ENCODE results near the gene THTPA.

Gene THTPA

GRCh38 chr14:23551266-23552028 is 4.6 kb upstream of the THTPA start, which contains the start of gene ZFHX2:
TSS of gene ZFHX2 (minus strand) at chr14:23551765. CDS start at chr14:23535325, 16,440 bp downstream.
- Histone ChIP-seq H3K4me2 (ENCODE audit: insufficient read depth, low read length, poor library complexity, severe bottlenecking) (peak within 1 kb of the TSS; percentile 82), H3K79me1 (ENCODE audit: low read depth, low read length) (peaks cover 5% of the 10 kb centered on the region), H4K91ac (ENCODE audit: low read depth, low read length, poor library complexity) (no peak within 1 kb of the TSS), H2AK5ac (ENCODE audit: low read depth, low read length) (peak within 1 kb of the TSS; percentile 34), H4K8ac (ENCODE audit: low read depth, low read length) (no peak within 1 kb of the TSS), H3K4me1 (ENCODE audit: control insufficient read depth in 2 of 2, insufficient read depth in 1 of 2, low read depth in 1 of 2, low read length in 2 of 2) (peaks cover 20 to 22% of the 10 kb centered on the region in 2 donors), H2BK15ac (ENCODE audit: low read length) (peak within 1 kb of the TSS; percentile 50), H2BK5ac (ENCODE audit: low read length) (no peak within 1 kb of the TSS), H3K27me3 (ENCODE audit: control insufficient read depth in 3 of 3, insufficient read depth in 3 of 3, low read depth in 1 of 3, low read length in 3 of 3) (no peaks in the 10 kb centered on the region), H3K18ac (ENCODE audit: low read length) (peak within 1 kb of the TSS; percentile 92), H2BK12ac (ENCODE audit: low read length) (no peak within 1 kb of the TSS), H3K4me3 (ENCODE audit: low read length in 2 of 2) (peak within 1 kb of the TSS; percentile 72 to 85), H3K9me3 (replicated peaks in 1 of 2; ENCODE audit: control insufficient read depth in 2 of 2, insufficient read depth in 1 of 2, low read depth in 1 of 2, low read length in 2 of 2) (no peaks in the 10 kb centered on the region), H3K9ac (ENCODE audit: low read depth, low read length, poor library complexity) (peak within 1 kb of the TSS; percentile 91), H2BK120ac (ENCODE audit: low read depth, low read length) (no peak within 1 kb of the TSS), H3K14ac (ENCODE audit: low read length) (peak within 1 kb of the TSS; percentile 31), H3K27ac (replicated peaks; ENCODE audit: low read length) (peak within 1 kb of the TSS; percentile 80), H2AFZ (ENCODE audit: low read length) (peak within 1 kb of the TSS; percentile 84), H3K4ac (ENCODE audit: low read length) (peak within 1 kb of the TSS; percentile 30), H3K23ac (ENCODE audit: low read depth, low read length, poor library complexity) (peak within 1 kb of the TSS; percentile 66), H3K36me3 (replicated peaks in 1 of 2; ENCODE audit: control insufficient read depth in 2 of 2, insufficient read depth in 2 of 2, low read length in 2 of 2) (no peaks in the 10 kb centered on the region)
- WGBS, 2 donors (ENCODE audit: extremely low coverage in 2 of 2, insufficient read length in 2 of 2, insufficient replicate concordance in 1 of 2) = no CpG with 5 or more reads among the region's 49 CpGs
- DNase-seq (ENCODE audit: low spot score) = peak; percentile 87

- H2AK5ac ChIP-seq (ENCODE audit: low read depth, low read length) = peak overlapping the region; percentile 27
- H3K79me1 ChIP-seq (ENCODE audit: low read depth, low read length) = no peaks in the 10 kb centered on the region
- H3K9ac ChIP-seq (ENCODE audit: low read depth, low read length, poor library complexity) = no peak overlapping the region
- no peak overlapping the region for H3K14ac ChIP-seq (ENCODE audit: low read length)
- H3K4me1 ChIP-seq (ENCODE audit: control insufficient read depth in 2 of 2, insufficient read depth in 1 of 2, low read depth in 1 of 2, low read length in 2 of 2) = peaks cover 9 to 13% of the 10 kb centered on the region in 2 donors
- peaks cover 14 to 18% of the 10 kb centered on the region in 2 donors for H3K36me3 ChIP-seq (replicated peaks in 1 of 2; ENCODE audit: control insufficient read depth in 2 of 2, insufficient read depth in 2 of 2, low read length in 2 of 2)
- peak overlapping the region; percentile 69 for H3K4me2 ChIP-seq (ENCODE audit: insufficient read depth, low read length, poor library complexity, severe bottlenecking)
- H3K4me3 ChIP-seq (ENCODE audit: low read length in 2 of 2) = peak overlapping the region; percentile 92 to 94
- no peak overlapping the region for H3K4ac ChIP-seq (ENCODE audit: low read length)
- H3K23ac ChIP-seq (ENCODE audit: low read depth, low read length, poor library complexity) = peak overlapping the region; percentile 86
- no peak overlapping the region for H3K18ac ChIP-seq (ENCODE audit: low read length)
- H2BK15ac ChIP-seq (ENCODE audit: low read length) = peak overlapping the region; percentile 56
- H3K27ac ChIP-seq (replicated peaks; ENCODE audit: low read length) = no peak overlapping the region
- DNase-seq (ENCODE audit: low spot score) = no peak
- no peaks in the 10 kb centered on the region for H3K9me3 ChIP-seq (replicated peaks in 1 of 2; ENCODE audit: control insufficient read depth in 2 of 2, insufficient read depth in 1 of 2, low read depth in 1 of 2, low read length in 2 of 2)
- no peak overlapping the region for H4K8ac ChIP-seq (ENCODE audit: low read depth, low read length)
- no peak overlapping the region for H2BK120ac ChIP-seq (ENCODE audit: low read depth, low read length)
- H2BK5ac ChIP-seq (ENCODE audit: low read length) = peak overlapping the region; percentile 30
- no peak overlapping the region for H2BK12ac ChIP-seq (ENCODE audit: low read length)
- WGBS, 2 donors (ENCODE audit: extremely low coverage in 2 of 2, insufficient read length in 2 of 2, insufficient replicate concordance in 1 of 2) = no CpG with 5 or more reads among the region's 14 CpGs
- no peaks in the 10 kb centered on the region for H3K27me3 ChIP-seq (ENCODE audit: control insufficient read depth in 3 of 3, insufficient read depth in 3 of 3, low read depth in 1 of 3, low read length in 3 of 3)
- H2AFZ ChIP-seq (ENCODE audit: low read length) = peak overlapping the region; percentile 100
- no peak overlapping the region for H4K91ac ChIP-seq (ENCODE audit: low read depth, low read length, poor library complexity)
Measured at GRCh38 chr14:23555533-23555881, 564 bp upstream of the THTPA start.

- peaks cover 9 to 12% of the 10 kb centered on the region in 2 donors for H3K4me1 ChIP-seq (ENCODE audit: control insufficient read depth in 2 of 2, insufficient read depth in 1 of 2, low read depth in 1 of 2, low read length in 2 of 2)
- H2BK5ac ChIP-seq (ENCODE audit: low read length) = peak overlapping the region; percentile 30
- no CpG with 5 or more reads among the region's 17 CpGs for WGBS, 2 donors (ENCODE audit: extremely low coverage in 2 of 2, insufficient read length in 2 of 2, insufficient replicate concordance in 1 of 2)
- no peak overlapping the region for H2BK15ac ChIP-seq (ENCODE audit: low read length)
- H3K4ac ChIP-seq (ENCODE audit: low read length) = no peak overlapping the region
- no peak overlapping the region for H4K8ac ChIP-seq (ENCODE audit: low read depth, low read length)
- no peak overlapping the region for H4K91ac ChIP-seq (ENCODE audit: low read depth, low read length, poor library complexity)
- no peaks in the 10 kb centered on the region for H3K79me1 ChIP-seq (ENCODE audit: low read depth, low read length)
- H3K18ac ChIP-seq (ENCODE audit: low read length) = no peak overlapping the region
- H2AK5ac ChIP-seq (ENCODE audit: low read depth, low read length) = peak overlapping the region; percentile 28
- H3K27me3 ChIP-seq (ENCODE audit: control insufficient read depth in 3 of 3, insufficient read depth in 3 of 3, low read depth in 1 of 3, low read length in 3 of 3) = no peaks in the 10 kb centered on the region
- H3K36me3 ChIP-seq (replicated peaks in 1 of 2; ENCODE audit: control insufficient read depth in 2 of 2, insufficient read depth in 2 of 2, low read length in 2 of 2) = peaks cover 18 to 24% of the 10 kb centered on the region in 2 donors
- peak overlapping the region; percentile 45 for H3K9ac ChIP-seq (ENCODE audit: low read depth, low read length, poor library complexity)
- no peak overlapping the region for H2BK12ac ChIP-seq (ENCODE audit: low read length)
- H2AFZ ChIP-seq (ENCODE audit: low read length) = peak overlapping the region; percentile 100
- no peak overlapping the region for H3K14ac ChIP-seq (ENCODE audit: low read length)
- no peaks in the 10 kb centered on the region for H3K9me3 ChIP-seq (replicated peaks in 1 of 2; ENCODE audit: control insufficient read depth in 2 of 2, insufficient read depth in 1 of 2, low read depth in 1 of 2, low read length in 2 of 2)
- H3K4me2 ChIP-seq (ENCODE audit: insufficient read depth, low read length, poor library complexity, severe bottlenecking) = peak overlapping the region; percentile 69
- H3K27ac ChIP-seq (replicated peaks; ENCODE audit: low read length) = no peak overlapping the region
- peak overlapping the region; percentile 92 to 94 for H3K4me3 ChIP-seq (ENCODE audit: low read length in 2 of 2)
- DNase-seq (ENCODE audit: low spot score) = no peak
- no peak overlapping the region for H2BK120ac ChIP-seq (ENCODE audit: low read depth, low read length)
- peak overlapping the region; percentile 50 for H3K23ac ChIP-seq (ENCODE audit: low read depth, low read length, poor library complexity)
Measured at GRCh38 chr14:23556700-23557440, 799 bp downstream of the THTPA start.

GRCh38 chr14:23557521-23557920 is 1.4 kb downstream of the THTPA start:
- WGBS, 2 donors (ENCODE audit: extremely low coverage in 2 of 2, insufficient read length in 2 of 2, insufficient replicate concordance in 1 of 2) = no CpG with 5 or more reads among the region's 2 CpGs
- no peak overlapping the region for H3K4me3 ChIP-seq (ENCODE audit: low read length in 2 of 2)

More at GRCh38 chr14:23557521-23557920, 1.4 kb downstream of the THTPA start:
- Histone ChIP-seq H3K18ac (ENCODE audit: low read length) (no peak overlapping the region), H3K27ac (replicated peaks; ENCODE audit: low read length) (no peak overlapping the region), H3K14ac (ENCODE audit: low read length) (no peak overlapping the region), H4K8ac (ENCODE audit: low read depth, low read length) (no peak overlapping the region), H2BK12ac (ENCODE audit: low read length) (no peak overlapping the region), H3K4ac (ENCODE audit: low read length) (no peak overlapping the region), H3K27me3 (ENCODE audit: control insufficient read depth in 3 of 3, insufficient read depth in 3 of 3, low read depth in 1 of 3, low read length in 3 of 3) (no peaks in the 10 kb centered on the region), H3K79me1 (ENCODE audit: low read depth, low read length) (peaks cover 2% of the 10 kb centered on the region), H2AK5ac (ENCODE audit: low read depth, low read length) (no peak overlapping the region), H3K9ac (ENCODE audit: low read depth, low read length, poor library complexity) (no peak overlapping the region), H3K9me3 (replicated peaks in 1 of 2; ENCODE audit: control insufficient read depth in 2 of 2, insufficient read depth in 1 of 2, low read depth in 1 of 2, low read length in 2 of 2) (no peaks in the 10 kb centered on the region), H2BK15ac (ENCODE audit: low read length) (no peak overlapping the region), H2AFZ (ENCODE audit: low read length) (no peak overlapping the region), H2BK5ac (ENCODE audit: low read length) (no peak overlapping the region), H3K4me2 (ENCODE audit: insufficient read depth, low read length, poor library complexity, severe bottlenecking) (no peak overlapping the region), H4K91ac (ENCODE audit: low read depth, low read length, poor library complexity) (no peak overlapping the region), H3K36me3 (replicated peaks in 1 of 2; ENCODE audit: control insufficient read depth in 2 of 2, insufficient read depth in 2 of 2, low read length in 2 of 2) (peaks cover 18 to 26% of the 10 kb centered on the region in 2 donors), H3K23ac (ENCODE audit: low read depth, low read length, poor library complexity) (no peak overlapping the region), H2BK120ac (ENCODE audit: low read depth, low read length) (no peak overlapping the region), H3K4me1 (ENCODE audit: control insufficient read depth in 2 of 2, insufficient read depth in 1 of 2, low read depth in 1 of 2, low read length in 2 of 2) (peaks cover 9 to 12% of the 10 kb centered on the region in 2 donors)
- DNase-seq (ENCODE audit: low spot score) = no peak
